K562 (cell line): ENCODE data around the gene ICAM1. TPM values are rescaled to one million over a fixed set of nuclear protein-coding genes. Genes with fewer than 3 reads are reported as not detected.
A peak's percentile ranks its signal among the peaks of the same experiment; 100 is the strongest.

Source experiments
- C11orf30 ChIP-seq: fragments of 450-650 bp; IDR thresholded peaks from 2 replicates; pipeline ENCODE4 v1.6.1; 2016; ENCODE audit warnings: low read depth, mild to moderate bottlenecking
- COPS2 ChIP-seq: fragments of 450-650 bp; conservative IDR thresholded peaks from 2 replicates; pipeline ENCODE4 v1.6.1; 2016; ENCODE audit warnings: mild to moderate bottlenecking, moderate library complexity
- EGR1 ChIP-seq: fragments of 450-650 bp; conservative IDR thresholded peaks from 2 replicates; pipeline ENCODE4 v1.6.1; 2017; ENCODE audit warnings: mild to moderate bottlenecking
- GABPA ChIP-seq: fragments of 200-800 bp; sonication (Bioruptor generic); conservative IDR thresholded peaks from 2 replicates; pipeline ENCODE4 v1.6.1; 2016; ENCODE audit warnings: low read depth, missing genetic modification characterization, missing compliant biosample characterization
- GTF2F1 ChIP-seq: IDR thresholded peaks from 2 replicates; pipeline ENCODE4 v1.6.1; 2011; ENCODE audit warnings: low read depth, low read length, improper control_type of control experiment
- MYBL2 ChIP-seq, 2 experiments: fragments of 450-650 bp in 1 of 2; sonication (generic) in 1 of 2; formaldehyde crosslinking in 1 of 2; IDR thresholded peaks; 2 replicates each; pipeline versions ENCODE4 v1.6.1 to v1.8.1; 2017 to 2022; ENCODE audit warnings: borderline replicate concordance in 1 of 2, inconsistent platforms in 1 of 2, low read depth in 1 of 2, mild to moderate bottlenecking in 1 of 2, missing genetic modification reagents in 1 of 2, moderate library complexity in 1 of 2
- PURB ChIP-seq: sonication (generic); formaldehyde crosslinking; IDR thresholded peaks from 2 replicates; pipeline ENCODE4 v1.9.0; 2021; ENCODE audit warnings: low read depth, mild to moderate bottlenecking, missing genetic modification reagents
- SIN3B ChIP-seq: fragments of 450-650 bp; IDR thresholded peaks from 2 replicates; pipeline ENCODE4 v1.6.1; 2017; ENCODE audit warnings: low read depth, mild to moderate bottlenecking, moderate library complexity
- STAT5A ChIP-seq: IDR thresholded peaks from 2 replicates; pipeline ENCODE4 v1.6.1; 2012; ENCODE audit warnings: low read length, inconsistent platforms, borderline replicate concordance
- TRIM25 ChIP-seq: fragments of 450-650 bp; IDR thresholded peaks from 2 replicates; pipeline ENCODE4 v1.7.0; 2016; ENCODE audit warnings: borderline replicate concordance
- TRIM28 ChIP-seq: fragments of 450-650 bp; IDR thresholded peaks from 2 replicates; pipeline ENCODE4 v1.6.1; 2017
- ZNF398 ChIP-seq: fragments of 250-450 bp; sonication (Bioruptor Pico); IDR thresholded peaks from 2 replicates; pipeline ENCODE4 v1.8.0; 2021; ENCODE audit warnings: moderate library complexity, mild to moderate bottlenecking, inconsistent platforms
- polyA plus RNA-seq, 8 experiments: library from polyadenylated mRNA; depleted of rRNA in 4 of 8; stranded (reverse) in 5 of 8; unstranded in 3 of 8; fragments of >200 nt; fragmentation: Nextera tagmentation in 2 of 8; fragmentation: Illumina TruSeq in 1 of 8; extraction: Ambion mirVana in 2 of 8; extraction: Trizol in 1 of 8; gene quantifications; 2 replicates each; pipeline versions ENCODE4 v1.2.1 to v1.2.3, GENCODE V29; 2011 to 2014; ENCODE audit warnings: inconsistent platforms in 1 of 8, missing spikeins in 1 of 8
- total RNA-seq, 7 experiments: library from RNA; depleted of rRNA in 6 of 7; stranded (reverse); fragments of >200 nt in 6 of 7; fragmentation: Illumina TruSeq in 2 of 7; extraction: Trizol in 2 of 7; gene quantifications; 2 replicates each; pipeline versions ENCODE4 v1.2.1 to v1.2.3, GENCODE V29; 2011 to 2021; ENCODE audit warnings: low replicate concordance in 1 of 7
- TF ChIP-seq, protein P1 (sequence below): fragments of 250-450 bp; sonication (Bioruptor Pico); IDR thresholded peaks from 2 replicates; pipeline ENCODE4 v1.4.0; 2020; ENCODE audit warnings: mild to moderate bottlenecking, moderate library complexity
- TF ChIP-seq, protein P2 (sequence below): sonication (generic); formaldehyde crosslinking; IDR thresholded peaks from 2 replicates; pipeline ENCODE4 v1.8.1; 2023; ENCODE audit warnings: missing genetic modification reagents, mild to moderate bottlenecking, borderline replicate concordance

Gene ICAM1
- total and polyA plus RNA-seq, 9 of the 15 experiments (the other 6 are each of a cell fraction or from before 2014, with no cell fraction given): 2.3 to 24.4 (median 13.4) TPM

DNA sequence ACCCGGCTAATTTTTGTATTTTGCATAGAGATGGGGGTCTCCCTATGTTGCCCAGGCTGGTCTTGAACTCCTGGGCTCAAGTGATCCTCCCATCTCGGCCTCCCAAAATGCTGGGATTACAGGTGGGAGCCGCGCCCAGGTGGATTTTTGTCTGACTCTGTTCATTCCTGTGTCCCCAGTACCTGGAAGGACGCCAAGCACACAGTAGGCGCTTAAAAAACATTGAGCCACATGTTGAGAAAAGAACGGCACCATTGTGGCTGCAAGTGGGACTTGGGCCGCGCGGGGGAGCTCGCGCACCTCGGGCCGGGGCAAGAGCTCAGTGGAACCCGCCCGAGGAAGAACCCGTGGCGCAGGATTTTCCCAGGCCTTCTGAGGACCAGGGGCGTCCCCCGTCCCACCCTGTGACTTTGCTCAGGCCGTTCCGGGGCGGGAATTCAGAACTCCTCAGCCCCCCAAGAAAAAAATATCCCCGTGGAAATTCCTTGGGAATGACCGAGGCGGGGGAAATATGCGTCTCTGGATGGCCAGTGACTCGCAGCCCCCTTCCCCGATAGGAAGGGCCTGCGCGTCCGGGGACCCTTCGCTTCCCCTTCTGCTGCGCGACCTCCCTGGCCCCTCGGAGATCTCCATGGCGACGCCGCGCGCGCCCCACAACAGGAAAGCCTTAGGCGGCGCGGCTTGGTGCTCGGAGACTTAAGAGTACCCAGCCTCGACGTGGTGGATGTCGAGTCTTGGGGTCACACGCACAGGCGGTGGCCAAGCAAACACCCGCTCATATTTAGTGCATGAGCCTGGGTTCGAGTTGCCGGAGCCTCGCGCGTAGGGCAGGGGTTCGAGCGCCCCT, 1.4 kb upstream of the ICAM1 start (continued):
- TF ChIP-seq STAT5A (no peak), TRIM28 (no peak), SIN3B (0 out of 2 replicates have a peak, but pooled peaks have one; percentile 34), C11orf30 (no peak), ZNF398 (CRISPR knock-in tag) (no peak), PURB (no peak), GABPA (tag) (no peak), EGR1 (no peak), TRIM25 (no peak), MYBL2 (IDR thresholded peaks at IDR 0.05; ENCODE audit: low read depth) (no peak), MYBL2 (CRISPR knock-in tag; IDR thresholded peaks at IDR 0.05; ENCODE audit: borderline replicate concordance) (no peak), GTF2F1 (no peak), COPS2 (no peak)
- TF ChIP-seq, protein P1, sequence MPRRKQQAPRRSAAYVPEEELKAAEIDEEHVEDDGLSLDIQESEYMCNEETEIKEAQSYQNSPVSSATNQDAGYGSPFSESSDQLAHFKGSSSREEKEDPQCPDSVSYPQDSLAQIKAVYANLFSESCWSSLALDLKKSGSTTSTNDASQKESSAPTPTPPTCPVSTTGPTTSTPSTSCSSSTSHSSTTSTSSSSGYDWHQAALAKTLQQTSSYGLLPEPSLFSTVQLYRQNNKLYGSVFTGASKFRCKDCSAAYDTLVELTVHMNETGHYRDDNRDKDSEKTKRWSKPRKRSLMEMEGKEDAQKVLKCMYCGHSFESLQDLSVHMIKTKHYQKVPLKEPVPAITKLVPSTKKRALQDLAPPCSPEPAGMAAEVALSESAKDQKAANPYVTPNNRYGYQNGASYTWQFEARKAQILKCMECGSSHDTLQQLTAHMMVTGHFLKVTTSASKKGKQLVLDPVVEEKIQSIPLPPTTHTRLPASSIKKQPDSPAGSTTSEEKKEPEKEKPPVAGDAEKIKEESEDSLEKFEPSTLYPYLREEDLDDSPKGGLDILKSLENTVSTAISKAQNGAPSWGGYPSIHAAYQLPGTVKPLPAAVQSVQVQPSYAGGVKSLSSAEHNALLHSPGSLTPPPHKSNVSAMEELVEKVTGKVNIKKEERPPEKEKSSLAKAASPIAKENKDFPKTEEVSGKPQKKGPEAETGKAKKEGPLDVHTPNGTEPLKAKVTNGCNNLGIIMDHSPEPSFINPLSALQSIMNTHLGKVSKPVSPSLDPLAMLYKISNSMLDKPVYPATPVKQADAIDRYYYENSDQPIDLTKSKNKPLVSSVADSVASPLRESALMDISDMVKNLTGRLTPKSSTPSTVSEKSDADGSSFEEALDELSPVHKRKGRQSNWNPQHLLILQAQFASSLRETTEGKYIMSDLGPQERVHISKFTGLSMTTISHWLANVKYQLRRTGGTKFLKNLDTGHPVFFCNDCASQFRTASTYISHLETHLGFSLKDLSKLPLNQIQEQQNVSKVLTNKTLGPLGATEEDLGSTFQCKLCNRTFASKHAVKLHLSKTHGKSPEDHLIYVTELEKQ (CRISPR knock-in tag): no peak
- TF ChIP-seq, protein P2, sequence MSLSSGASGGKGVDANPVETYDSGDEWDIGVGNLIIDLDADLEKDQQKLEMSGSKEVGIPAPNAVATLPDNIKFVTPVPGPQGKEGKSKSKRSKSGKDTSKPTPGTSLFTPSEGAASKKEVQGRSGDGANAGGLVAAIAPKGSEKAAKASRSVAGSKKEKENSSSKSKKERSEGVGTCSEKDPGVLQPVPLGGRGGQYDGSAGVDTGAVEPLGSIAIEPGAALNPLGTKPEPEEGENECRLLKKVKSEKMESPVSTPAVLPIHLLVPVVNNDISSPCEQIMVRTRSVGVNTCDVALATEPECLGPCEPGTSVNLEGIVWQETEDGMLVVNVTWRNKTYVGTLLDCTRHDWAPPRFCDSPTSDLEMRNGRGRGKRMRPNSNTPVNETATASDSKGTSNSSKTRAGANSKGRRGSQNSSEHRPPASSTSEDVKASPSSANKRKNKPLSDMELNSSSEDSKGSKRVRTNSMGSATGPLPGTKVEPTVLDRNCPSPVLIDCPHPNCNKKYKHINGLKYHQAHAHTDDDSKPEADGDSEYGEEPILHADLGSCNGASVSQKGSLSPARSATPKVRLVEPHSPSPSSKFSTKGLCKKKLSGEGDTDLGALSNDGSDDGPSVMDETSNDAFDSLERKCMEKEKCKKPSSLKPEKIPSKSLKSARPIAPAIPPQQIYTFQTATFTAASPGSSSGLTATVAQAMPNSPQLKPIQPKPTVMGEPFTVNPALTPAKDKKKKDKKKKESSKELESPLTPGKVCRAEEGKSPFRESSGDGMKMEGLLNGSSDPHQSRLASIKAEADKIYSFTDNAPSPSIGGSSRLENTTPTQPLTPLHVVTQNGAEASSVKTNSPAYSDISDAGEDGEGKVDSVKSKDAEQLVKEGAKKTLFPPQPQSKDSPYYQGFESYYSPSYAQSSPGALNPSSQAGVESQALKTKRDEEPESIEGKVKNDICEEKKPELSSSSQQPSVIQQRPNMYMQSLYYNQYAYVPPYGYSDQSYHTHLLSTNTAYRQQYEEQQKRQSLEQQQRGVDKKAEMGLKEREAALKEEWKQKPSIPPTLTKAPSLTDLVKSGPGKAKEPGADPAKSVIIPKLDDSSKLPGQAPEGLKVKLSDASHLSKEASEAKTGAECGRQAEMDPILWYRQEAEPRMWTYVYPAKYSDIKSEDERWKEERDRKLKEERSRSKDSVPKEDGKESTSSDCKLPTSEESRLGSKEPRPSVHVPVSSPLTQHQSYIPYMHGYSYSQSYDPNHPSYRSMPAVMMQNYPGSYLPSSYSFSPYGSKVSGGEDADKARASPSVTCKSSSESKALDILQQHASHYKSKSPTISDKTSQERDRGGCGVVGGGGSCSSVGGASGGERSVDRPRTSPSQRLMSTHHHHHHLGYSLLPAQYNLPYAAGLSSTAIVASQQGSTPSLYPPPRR: no peak
